Mucosa of rectum (tissue), 2 donors: ENCODE measurements around the gene CSF2RB.

ENCODE experiments used
- H3K27ac ChIP-seq, 2 donors: one replicate each; pipeline ENCODE4 v1.7.0; 2013; ENCODE audit warnings: inconsistent platforms in 2 of 2, low read depth in 2 of 2, low read length in 2 of 2
- H3K27me3 ChIP-seq, 2 donors: one replicate each; pipeline ENCODE4 v1.7.0; 2013; ENCODE audit warnings: low read length in 2 of 2; ENCODE audit not compliant: control insufficient read depth in 2 of 2, insufficient read depth in 2 of 2
- H3K36me3 ChIP-seq, 2 donors: one replicate each; pipeline ENCODE4 v1.7.0; 2013; ENCODE audit warnings: low read length in 2 of 2; ENCODE audit not compliant: control insufficient read depth in 2 of 2, insufficient read depth in 2 of 2
- H3K4me1 ChIP-seq, 2 donors: one replicate each; pipeline ENCODE4 v1.7.0; 2013; ENCODE audit warnings: low read length in 2 of 2, mild to moderate bottlenecking in 1 of 2; ENCODE audit not compliant: control insufficient read depth in 2 of 2, insufficient read depth in 2 of 2
- H3K4me3 ChIP-seq, 2 donors: one replicate each; pipeline ENCODE4 v1.7.0; 2013; ENCODE audit warnings: low read length in 2 of 2
- H3K9ac ChIP-seq, 2 donors: one replicate each; pipeline ENCODE4 v1.7.0; 2013; ENCODE audit warnings: low read length in 2 of 2, low read depth in 1 of 2, mild to moderate bottlenecking in 1 of 2
- H3K9me3 ChIP-seq, 2 donors: one replicate each; pipeline ENCODE4 v1.7.0; 2013; ENCODE audit warnings: low read length in 2 of 2; ENCODE audit not compliant: control insufficient read depth in 2 of 2
- donor health status: healthy.
- donor health status: Normal muscosa, but diverticular disease.

The CSF2RB gene

DNA sequence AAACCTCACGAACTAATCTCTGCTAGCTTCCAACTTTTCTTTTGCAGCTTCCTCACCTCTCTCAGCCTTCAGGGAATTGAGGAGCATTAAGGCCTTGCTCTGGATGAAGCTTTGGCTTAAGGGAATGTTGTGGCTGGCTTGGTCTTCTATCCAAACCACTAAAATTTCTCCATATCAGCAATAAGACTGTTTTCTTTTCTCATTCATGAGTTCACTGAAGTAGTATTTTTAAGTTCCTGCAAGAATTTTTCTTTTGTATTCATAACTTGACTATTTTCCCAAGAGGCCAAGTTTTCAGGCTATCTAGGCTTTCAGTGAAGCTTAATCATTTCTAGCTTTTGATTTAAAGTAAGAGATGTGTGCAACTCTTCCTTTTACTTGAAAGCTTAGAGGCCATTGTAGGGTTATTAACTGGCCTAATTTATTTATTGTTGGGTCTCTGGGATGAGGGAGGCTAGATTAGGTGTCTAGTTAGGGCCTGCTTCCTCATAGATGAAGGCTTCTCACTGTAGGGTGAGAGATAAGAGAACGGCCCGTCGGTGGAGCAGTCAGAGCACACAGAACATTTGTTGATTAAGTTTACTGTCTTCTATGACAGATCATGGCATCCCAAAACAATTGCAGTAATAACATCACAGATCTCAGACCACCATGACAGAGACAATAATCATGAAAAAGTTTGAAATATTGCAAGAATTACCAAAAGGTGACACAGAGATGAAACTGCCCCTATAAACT is 33.2 kb downstream of the CSF2RB start:
- Histone ChIP-seq H3K9ac (no peak overlapping the region), H3K36me3 (no peaks in the 10 kb centered on the region), H3K4me1 (no peaks in the 10 kb centered on the region), H3K4me3 (no peak overlapping the region), H3K27ac (no peak overlapping the region), H3K9me3 (no peaks in the 10 kb centered on the region), H3K27me3 (peaks cover 0 to 1% of the 10 kb centered on the region in 2 donors)

DNA sequence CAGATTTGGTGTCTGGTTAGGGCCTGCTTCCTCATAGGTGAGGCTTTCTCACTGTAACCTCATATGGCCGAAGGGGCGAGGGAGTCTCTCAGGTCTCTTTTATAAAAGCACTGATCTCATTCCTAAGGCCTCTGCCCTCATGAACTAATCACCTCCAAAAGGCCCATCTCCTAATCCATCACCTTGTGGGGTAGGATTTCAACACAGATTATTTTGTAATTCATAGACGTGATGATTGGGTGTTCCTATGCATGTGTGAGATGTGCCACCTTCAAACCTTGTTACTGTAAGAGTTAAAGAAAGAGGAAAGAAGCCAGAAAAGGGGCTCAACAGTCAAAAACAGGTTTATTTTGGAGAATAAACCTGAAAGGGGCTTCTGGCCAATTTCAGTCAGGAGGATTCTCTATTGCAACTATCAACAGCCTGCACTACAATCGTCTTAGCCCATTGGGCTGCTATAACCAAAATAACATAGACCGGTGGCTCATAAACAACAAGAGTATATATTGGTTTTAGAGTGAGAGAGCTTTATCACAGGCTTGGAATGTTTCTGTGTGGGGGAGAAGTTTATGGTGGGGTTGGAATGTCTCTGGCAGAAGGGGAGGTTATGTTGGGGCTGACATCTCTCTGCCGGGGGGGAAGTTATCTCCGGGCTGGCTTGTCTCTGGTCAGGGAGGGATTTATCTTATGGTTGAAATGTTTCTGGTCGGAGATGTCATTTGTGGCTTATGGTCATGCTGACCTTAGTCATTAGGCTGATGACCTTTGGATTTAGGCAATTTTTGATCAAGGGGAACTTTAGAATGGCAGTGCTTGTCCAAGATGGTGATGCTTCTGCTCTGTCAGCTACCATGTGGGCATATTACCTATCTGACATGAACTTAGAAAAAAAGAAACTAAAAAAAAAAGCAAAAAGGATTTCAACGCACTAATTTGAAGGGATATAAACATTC is 35.1 kb downstream of the CSF2RB start:
- no peaks in the 10 kb centered on the region for H3K9me3 ChIP-seq
- H3K4me3 ChIP-seq, result no peak overlapping the region
- no peak overlapping the region for H3K27ac ChIP-seq
- H3K36me3 ChIP-seq, result no peaks in the 10 kb centered on the region
- no peaks in the 10 kb centered on the region for H3K27me3 ChIP-seq
- H3K4me1 ChIP-seq, result no peaks in the 10 kb centered on the region
- no peak overlapping the region for H3K9ac ChIP-seq

DNA sequence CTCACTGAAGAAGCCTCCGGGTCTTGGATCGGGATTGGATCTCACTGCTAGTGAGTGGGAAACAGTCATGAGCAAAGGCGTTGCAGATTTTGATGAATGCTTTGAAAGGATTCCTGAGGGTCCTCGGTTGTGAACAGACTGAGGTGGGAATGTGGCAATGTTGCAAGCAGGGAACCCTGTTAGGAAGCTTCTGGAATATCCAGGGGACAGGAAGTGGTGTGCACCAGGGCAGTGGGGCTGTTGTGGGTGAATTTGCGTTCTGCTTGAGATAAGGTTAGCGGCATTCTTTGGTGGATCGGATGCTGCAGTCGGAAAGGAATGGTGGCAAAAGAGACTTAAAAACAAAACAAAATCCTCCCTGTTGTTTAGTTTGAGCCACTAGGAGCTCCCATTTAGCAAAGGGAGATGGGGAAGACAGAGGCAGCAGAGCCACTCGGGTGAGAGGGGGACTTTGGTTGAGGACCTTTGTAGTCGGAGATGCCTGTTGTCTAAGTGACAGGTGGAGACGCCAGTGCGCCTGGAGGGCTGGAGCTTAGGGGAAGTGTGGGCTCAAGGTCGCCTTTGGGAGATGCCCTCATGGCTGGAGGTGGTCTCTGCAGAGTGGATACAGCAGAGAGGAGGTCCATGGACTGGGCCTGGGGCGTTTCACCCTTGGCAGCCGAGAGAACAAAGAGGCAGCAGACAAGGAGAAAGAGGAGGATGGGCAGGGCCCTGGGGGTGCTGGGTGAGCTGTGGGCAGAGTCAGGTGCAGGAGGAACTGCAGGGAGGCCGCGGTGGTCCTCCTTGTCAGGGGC is 37.6 kb downstream of the CSF2RB start:
- H3K9me3 ChIP-seq, result no peaks in the 10 kb centered on the region
- H3K4me1 ChIP-seq, result no peaks in the 10 kb centered on the region
- H3K27me3 ChIP-seq, result no peaks in the 10 kb centered on the region
- no peak overlapping the region for H3K9ac ChIP-seq
- no peak overlapping the region for H3K4me3 ChIP-seq
- H3K27ac ChIP-seq, result no peak overlapping the region
- no peaks in the 10 kb centered on the region for H3K36me3 ChIP-seq

DNA sequence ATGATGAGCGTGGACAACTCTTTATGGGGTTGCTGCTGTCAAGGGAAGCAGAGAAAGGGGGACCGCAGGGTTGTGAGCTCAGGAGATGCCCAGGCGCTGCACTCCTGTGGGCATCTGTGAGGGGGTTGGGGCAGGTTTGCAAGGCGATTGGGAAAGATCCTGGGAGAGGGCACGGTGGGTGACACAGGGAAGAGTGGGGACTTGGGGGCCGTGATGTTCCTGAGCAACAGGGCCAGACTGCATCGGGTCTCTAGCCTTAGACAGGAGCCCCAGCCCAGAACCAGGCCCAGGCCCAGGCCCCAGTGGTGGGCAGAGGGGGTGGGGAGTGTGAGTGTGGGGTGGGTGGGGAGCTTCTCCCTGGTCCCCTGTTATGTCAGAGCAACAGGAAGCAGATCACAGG is 38.3 kb downstream of the CSF2RB start:
- Histone ChIP-seq H3K4me1 (no peaks in the 10 kb centered on the region), H3K9me3 (no peaks in the 10 kb centered on the region), H3K27me3 (no peaks in the 10 kb centered on the region), H3K36me3 (no peaks in the 10 kb centered on the region), H3K9ac (no peak overlapping the region), H3K27ac (no peak overlapping the region), H3K4me3 (no peak overlapping the region)

- no peak overlapping the region for H3K27ac ChIP-seq
- no peaks in the 10 kb centered on the region for H3K9me3 ChIP-seq
- H3K4me3 ChIP-seq, result no peak overlapping the region
- no peaks in the 10 kb centered on the region for H3K27me3 ChIP-seq
- no peak overlapping the region for H3K9ac ChIP-seq
- H3K4me1 ChIP-seq, result no peaks in the 10 kb centered on the region
- no peaks in the 10 kb centered on the region for H3K36me3 ChIP-seq
Observed at GRCh38 chr22:36953239-36954080, 40.0 kb downstream of the CSF2RB start.

DNA sequence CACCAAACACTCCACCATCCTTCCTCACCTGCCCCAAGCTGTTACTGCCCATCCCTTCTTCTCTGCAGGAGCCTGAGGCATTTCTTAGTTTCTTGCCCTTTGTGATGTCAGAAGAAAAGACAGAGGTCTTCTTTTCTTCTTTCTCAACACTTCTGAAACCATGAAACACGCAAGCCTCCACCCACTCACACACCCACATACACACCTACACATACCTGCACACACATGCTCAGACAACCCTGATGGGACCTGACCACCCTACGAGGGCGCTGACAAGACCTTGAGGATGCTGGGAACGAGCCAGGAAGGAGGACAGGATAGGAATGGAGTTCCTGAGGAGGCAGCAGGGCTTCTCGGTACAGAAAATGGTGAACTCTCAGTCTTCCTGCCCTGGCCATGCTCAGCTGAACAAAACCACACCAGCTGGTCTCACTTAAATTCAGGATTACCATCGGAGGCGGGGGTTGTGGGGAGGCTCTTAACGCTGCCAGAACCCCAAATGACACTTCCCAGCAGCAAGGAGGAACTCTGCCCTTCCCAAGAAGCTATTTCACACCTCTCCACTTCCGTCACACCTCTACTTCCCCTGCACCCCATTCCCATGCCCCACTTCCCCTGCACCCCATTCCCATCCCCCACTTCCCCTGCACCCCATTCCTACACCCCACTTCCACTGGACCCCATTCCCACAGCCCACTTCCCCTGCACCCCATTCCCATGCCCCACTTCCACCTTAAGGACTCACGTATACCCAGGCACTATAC is 41.0 kb downstream of the CSF2RB start:
- H3K27ac ChIP-seq, result no peak overlapping the region

DNA sequence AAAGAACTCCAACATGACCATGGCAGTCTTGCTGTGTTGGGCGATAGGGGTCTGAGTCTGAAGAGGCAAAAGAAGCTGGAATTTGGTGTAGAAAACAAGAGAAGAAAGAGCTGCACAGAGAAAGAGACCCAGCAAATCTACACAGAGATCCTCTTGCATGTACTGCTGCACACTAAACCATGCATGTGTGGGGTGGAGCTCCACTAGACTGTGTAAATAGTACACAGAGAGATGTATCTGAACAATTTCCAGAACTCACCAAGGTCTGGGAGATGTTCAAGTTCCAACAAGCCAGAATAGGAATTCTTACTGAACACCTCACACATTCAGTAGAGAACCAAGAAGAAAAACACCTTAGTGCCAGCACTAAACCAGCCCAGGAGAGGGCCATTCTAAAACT is 42.3 kb downstream of the CSF2RB start:
- Histone ChIP-seq H3K9me3 (no peaks in the 10 kb centered on the region), H3K4me3 (no peak overlapping the region), H3K36me3 (no peaks in the 10 kb centered on the region), H3K4me1 (no peaks in the 10 kb centered on the region), H3K27ac (no peak overlapping the region), H3K9ac (no peak overlapping the region), H3K27me3 (no peaks in the 10 kb centered on the region)

More for the DNA sequence above, 41.0 kb downstream of the CSF2RB start:
- Histone ChIP-seq H3K9me3 (no peaks in the 10 kb centered on the region), H3K36me3 (no peaks in the 10 kb centered on the region), H3K4me3 (no peak overlapping the region), H3K9ac (no peak overlapping the region), H3K4me1 (no peaks in the 10 kb centered on the region), H3K27me3 (no peaks in the 10 kb centered on the region)

GRCh38 chr22:36958366-36958765 is 44.9 kb downstream of the CSF2RB start:
- Histone ChIP-seq H3K27ac (no peak overlapping the region), H3K27me3 (no peaks in the 10 kb centered on the region), H3K4me3 (no peak overlapping the region), H3K4me1 (no peaks in the 10 kb centered on the region), H3K9me3 (no peaks in the 10 kb centered on the region), H3K36me3 (no peaks in the 10 kb centered on the region), H3K9ac (no peak overlapping the region)

- H3K4me3 ChIP-seq, result no peak overlapping the region
- no peak overlapping the region for H3K9ac ChIP-seq
- H3K4me1 ChIP-seq, result no peaks in the 10 kb centered on the region
- no peaks in the 10 kb centered on the region for H3K9me3 ChIP-seq
- H3K27ac ChIP-seq, result no peak overlapping the region
- no peaks in the 10 kb centered on the region for H3K36me3 ChIP-seq
- H3K27me3 ChIP-seq, result no peaks in the 10 kb centered on the region
Observed at GRCh38 chr22:36961626-36962025, 48.2 kb downstream of the CSF2RB start.
